OCI-LY3 (cell line): ENCODE measurements around the gene EFNA4.

ENCODE experiments used
- CTCF ChIP-seq: fragments of 200-600, 300-600 bp; sonication (generic); IDR thresholded peaks from 2 replicates; pipeline ENCODE4 v1.5.1; 2014; ENCODE audit warnings: antibody characterized with exemption, low read length, low read depth
- EZH2phosphoT487 ChIP-seq: fragments of 200-600 bp; shearing (Covaris generic); IDR thresholded peaks from 2 replicates; pipeline ENCODE4 v1.6.1; 2018; ENCODE audit warnings: antibody characterized with exemption, mixed run types, low read depth

GRCh38 chr1:155033524-155033923 lies 30.0 kb upstream of the EFNA4 start, which contains the start of the genes DCST1 and DCST2:
- TF ChIP-seq EZH2phosphoT487 (no peak), CTCF (no peak)
